HepG2 (cell line): ENCODE data around the gene MOXD1. TPM values are rescaled to one million over a fixed set of nuclear protein-coding genes. Genes with fewer than 3 reads are reported as not detected.
A peak's percentile ranks its signal among the peaks of the same experiment; 100 is the strongest.

Experiments used
- ATF7-NPFF ChIP-seq: sonication (generic); formaldehyde crosslinking; IDR thresholded peaks from 2 replicates; pipeline ENCODE4 v1.8.1; 2023; ENCODE audit warnings: mild to moderate bottlenecking, low read depth, missing genetic modification reagents, moderate library complexity
- DNMT1 ChIP-seq: sonication (generic); formaldehyde crosslinking; IDR thresholded peaks from 2 replicates; pipeline ENCODE4 v1.5.1; 2020; ENCODE audit warnings: mild to moderate bottlenecking, missing genetic modification reagents
- GABPB1 ChIP-seq: IDR thresholded peaks from 2 replicates; pipeline ENCODE4 v1.6.1; 2016; ENCODE audit warnings: mild to moderate bottlenecking, missing genetic modification reagents, moderate library complexity, missing compliant biosample characterization
- HNRNPLL ChIP-seq: fragments of 200-400 bp; formaldehyde crosslinking; IDR thresholded peaks from 2 replicates; pipeline ENCODE4 v1.6.1; 2017; ENCODE audit warnings: mild to moderate bottlenecking, low read depth, low read length; ENCODE audit not compliant: poor library complexity, severe bottlenecking
- KDM2A ChIP-seq: sonication (generic); formaldehyde crosslinking; IDR thresholded peaks from 2 replicates; pipeline ENCODE4 v1.4.0; 2020; ENCODE audit warnings: low read depth, missing genetic modification reagents, borderline replicate concordance
- KDM5B ChIP-seq: sonication (generic); formaldehyde crosslinking; IDR thresholded peaks from 2 replicates; pipeline ENCODE4 v1.4.0; 2020; ENCODE audit warnings: missing genetic modification reagents, mild to moderate bottlenecking, borderline replicate concordance
- KLF13 ChIP-seq: sonication (generic); formaldehyde crosslinking; IDR thresholded peaks from 2 replicates; pipeline ENCODE4 v1.4.0; 2020; ENCODE audit warnings: mild to moderate bottlenecking, missing genetic modification reagents
- MTF1 ChIP-seq: sonication (generic); formaldehyde crosslinking; IDR thresholded peaks from 2 replicates; pipeline ENCODE4 v1.5.0; 2020; ENCODE audit warnings: missing genetic modification reagents
- MXD1 ChIP-seq: sonication (generic); formaldehyde crosslinking; IDR thresholded peaks from 2 replicates; pipeline ENCODE4 v1.4.0; 2020; ENCODE audit warnings: mild to moderate bottlenecking, missing genetic modification reagents
- SRF ChIP-seq: IDR thresholded peaks from 2 replicates; pipeline ENCODE4 v1.6.1; 2011; ENCODE audit warnings: mild to moderate bottlenecking, low read depth, low read length, moderate library complexity
- XBP1 ChIP-seq: sonication (generic); formaldehyde crosslinking; IDR thresholded peaks from 2 replicates; pipeline ENCODE4 v1.5.0; 2020; ENCODE audit warnings: missing genetic modification reagents
- ZNF446 ChIP-seq: sonication (generic); formaldehyde crosslinking; IDR thresholded peaks from 2 replicates; pipeline ENCODE4 v1.5.0; 2020; ENCODE audit warnings: mild to moderate bottlenecking, missing genetic modification reagents
- ZNF484 ChIP-seq: sonication (generic); formaldehyde crosslinking; IDR thresholded peaks from 2 replicates; pipeline ENCODE4 v1.5.1; 2020; ENCODE audit warnings: mild to moderate bottlenecking, low read depth, missing genetic modification reagents, borderline replicate concordance
- ZNF543 ChIP-seq: sonication (generic); formaldehyde crosslinking; IDR thresholded peaks from 2 replicates; pipeline ENCODE4 v1.4.0; 2020; ENCODE audit warnings: mild to moderate bottlenecking, missing genetic modification reagents
- ZNF546 ChIP-seq: sonication (generic); formaldehyde crosslinking; conservative IDR thresholded peaks from 2 replicates; pipeline ENCODE4 v1.8.1; 2023; ENCODE audit warnings: mild to moderate bottlenecking, missing genetic modification reagents
- ZNF550 ChIP-seq: sonication (generic); formaldehyde crosslinking; IDR thresholded peaks from 2 replicates; pipeline ENCODE4 v1.4.0; 2020; ENCODE audit warnings: mild to moderate bottlenecking, missing genetic modification reagents, borderline replicate concordance
- ZNF616 ChIP-seq: sonication (generic); formaldehyde crosslinking; IDR thresholded peaks from 2 replicates; pipeline ENCODE4 v1.5.0; 2020; ENCODE audit warnings: low read depth, mild to moderate bottlenecking, missing genetic modification reagents
- ZSCAN30 ChIP-seq: sonication (generic); formaldehyde crosslinking; IDR thresholded peaks from 2 replicates; pipeline ENCODE4 v1.5.0; 2020; ENCODE audit warnings: mild to moderate bottlenecking, missing genetic modification reagents
- polyA plus RNA-seq, 8 experiments: library from polyadenylated mRNA; depleted of rRNA in 3 of 8; stranded (reverse) in 7 of 8; unstranded in 1 of 8; fragments of >200 nt; fragmentation: Illumina TruSeq in 4 of 8; extraction: Trizol in 4 of 8; gene quantifications; 2 replicates each; pipeline versions ENCODE4 v1.2.1 to v1.2.3, GENCODE V29; 2011 to 2016; ENCODE audit warnings: low read depth in 4 of 8, missing spikeins in 1 of 8, mixed read lengths in 1 of 8; ENCODE audit not compliant: insufficient read depth in 1 of 8
- total RNA-seq, 5 experiments: library from RNA; depleted of rRNA; stranded (reverse); fragments of >200 nt; fragmentation: Illumina TruSeq; extraction: Trizol; gene quantifications; 2 replicates each; pipeline ENCODE4 v1.2.3, GENCODE V29; 2016; ENCODE audit warnings: low read depth in 1 of 5
- TF ChIP-seq, protein P1 (sequence below): sonication (generic); formaldehyde crosslinking; IDR thresholded peaks from 2 replicates; pipeline ENCODE4 v1.9.0; 2022; ENCODE audit warnings: missing genetic modification reagents, mild to moderate bottlenecking, borderline replicate concordance
- TF ChIP-seq, protein P2 (sequence below): sonication (generic); formaldehyde crosslinking; IDR thresholded peaks from 2 replicates; pipeline ENCODE4 v1.5.1; 2020; ENCODE audit warnings: mild to moderate bottlenecking, missing genetic modification reagents
- TF ChIP-seq, protein P3 (sequence below): sonication (generic); formaldehyde crosslinking; IDR thresholded peaks from 2 replicates; pipeline ENCODE4 v1.4.0; 2020; ENCODE audit warnings: mild to moderate bottlenecking, missing genetic modification reagents

MOXD1 gene
- total and polyA plus RNA-seq, 2 of the 13 experiments (the other 11 are each of a cell fraction or from before 2014, with no cell fraction given), result 0.03 TPM; not detected in 1

GRCh38 chr6:132400883-132401617, at the start of gene MOXD1 (continued):
- TF ChIP-seq, protein P1, sequence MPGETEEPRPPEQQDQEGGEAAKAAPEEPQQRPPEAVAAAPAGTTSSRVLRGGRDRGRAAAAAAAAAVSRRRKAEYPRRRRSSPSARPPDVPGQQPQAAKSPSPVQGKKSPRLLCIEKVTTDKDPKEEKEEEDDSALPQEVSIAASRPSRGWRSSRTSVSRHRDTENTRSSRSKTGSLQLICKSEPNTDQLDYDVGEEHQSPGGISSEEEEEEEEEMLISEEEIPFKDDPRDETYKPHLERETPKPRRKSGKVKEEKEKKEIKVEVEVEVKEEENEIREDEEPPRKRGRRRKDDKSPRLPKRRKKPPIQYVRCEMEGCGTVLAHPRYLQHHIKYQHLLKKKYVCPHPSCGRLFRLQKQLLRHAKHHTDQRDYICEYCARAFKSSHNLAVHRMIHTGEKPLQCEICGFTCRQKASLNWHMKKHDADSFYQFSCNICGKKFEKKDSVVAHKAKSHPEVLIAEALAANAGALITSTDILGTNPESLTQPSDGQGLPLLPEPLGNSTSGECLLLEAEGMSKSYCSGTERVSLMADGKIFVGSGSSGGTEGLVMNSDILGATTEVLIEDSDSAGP (CRISPR knock-in tag), result peak; percentile 41; the same call in 1 of the 2 replicates
- no peak for TF ChIP-seq SRF
- TF ChIP-seq MTF1 (CRISPR knock-in tag), result no peak
- peak; percentile 37; the same call in 1 of the 2 replicates for TF ChIP-seq GABPB1 (CRISPR knock-in tag)
- no peak for TF ChIP-seq ZNF446 (CRISPR knock-in tag)
- no peak for TF ChIP-seq ZNF550 (CRISPR knock-in tag)
- TF ChIP-seq ZNF484, result no peak
- 0 out of 2 replicates have a peak, but pooled peaks have one; percentile 35 for TF ChIP-seq MXD1 (CRISPR knock-in tag)
- 0 out of 2 replicates have a peak, but pooled peaks have one; percentile 58 for TF ChIP-seq ATF7-NPFF (CRISPR knock-in tag)
- peak; percentile 66; the same call in 1 of the 2 replicates for TF ChIP-seq DNMT1 (CRISPR knock-in tag)
- no peak for TF ChIP-seq ZSCAN30 (CRISPR knock-in tag)
- TF ChIP-seq ZNF546 (CRISPR knock-in tag), result no peak; the same call in 1 of the 2 replicates
- TF ChIP-seq, protein P2, sequence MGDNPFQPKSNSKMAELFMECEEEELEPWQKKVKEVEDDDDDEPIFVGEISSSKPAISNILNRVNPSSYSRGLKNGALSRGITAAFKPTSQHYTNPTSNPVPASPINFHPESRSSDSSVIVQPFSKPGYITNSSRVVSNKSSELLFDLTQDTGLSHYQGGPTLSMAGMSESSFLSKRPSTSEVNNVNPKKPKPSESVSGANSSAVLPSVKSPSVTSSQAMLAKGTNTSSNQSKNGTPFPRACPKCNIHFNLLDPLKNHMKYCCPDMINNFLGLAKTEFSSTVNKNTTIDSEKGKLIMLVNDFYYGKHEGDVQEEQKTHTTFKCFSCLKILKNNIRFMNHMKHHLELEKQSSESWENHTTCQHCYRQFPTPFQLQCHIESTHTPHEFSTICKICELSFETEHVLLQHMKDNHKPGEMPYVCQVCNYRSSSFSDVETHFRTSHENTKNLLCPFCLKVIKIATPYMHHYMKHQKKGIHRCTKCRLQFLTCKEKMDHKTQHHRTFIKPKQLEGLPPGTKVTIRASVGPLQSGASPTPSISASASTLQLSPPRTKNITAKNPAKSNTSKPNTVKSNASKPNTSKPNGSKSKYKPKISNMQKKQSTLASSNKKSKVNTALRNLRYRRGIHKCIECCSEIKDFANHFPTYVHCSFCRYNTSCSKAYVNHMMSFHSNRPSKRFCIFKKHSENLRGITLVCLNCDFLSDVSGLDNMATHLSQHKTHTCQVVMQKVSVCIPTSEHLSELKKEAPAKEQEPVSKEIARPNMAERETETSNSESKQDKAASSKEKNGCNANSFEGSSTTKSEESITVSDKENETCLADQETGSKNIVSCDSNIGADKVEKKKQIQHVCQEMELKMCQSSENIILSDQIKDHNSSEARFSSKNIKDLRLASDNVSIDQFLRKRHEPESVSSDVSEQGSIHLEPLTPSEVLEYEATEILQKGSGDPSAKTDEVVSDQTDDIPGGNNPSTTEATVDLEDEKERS, result no peak
- TF ChIP-seq, protein P3, sequence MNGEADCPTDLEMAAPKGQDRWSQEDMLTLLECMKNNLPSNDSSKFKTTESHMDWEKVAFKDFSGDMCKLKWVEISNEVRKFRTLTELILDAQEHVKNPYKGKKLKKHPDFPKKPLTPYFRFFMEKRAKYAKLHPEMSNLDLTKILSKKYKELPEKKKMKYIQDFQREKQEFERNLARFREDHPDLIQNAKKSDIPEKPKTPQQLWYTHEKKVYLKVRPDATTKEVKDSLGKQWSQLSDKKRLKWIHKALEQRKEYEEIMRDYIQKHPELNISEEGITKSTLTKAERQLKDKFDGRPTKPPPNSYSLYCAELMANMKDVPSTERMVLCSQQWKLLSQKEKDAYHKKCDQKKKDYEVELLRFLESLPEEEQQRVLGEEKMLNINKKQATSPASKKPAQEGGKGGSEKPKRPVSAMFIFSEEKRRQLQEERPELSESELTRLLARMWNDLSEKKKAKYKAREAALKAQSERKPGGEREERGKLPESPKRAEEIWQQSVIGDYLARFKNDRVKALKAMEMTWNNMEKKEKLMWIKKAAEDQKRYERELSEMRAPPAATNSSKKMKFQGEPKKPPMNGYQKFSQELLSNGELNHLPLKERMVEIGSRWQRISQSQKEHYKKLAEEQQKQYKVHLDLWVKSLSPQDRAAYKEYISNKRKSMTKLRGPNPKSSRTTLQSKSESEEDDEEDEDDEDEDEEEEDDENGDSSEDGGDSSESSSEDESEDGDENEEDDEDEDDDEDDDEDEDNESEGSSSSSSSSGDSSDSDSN, result peak; percentile 65
- no peak for TF ChIP-seq ZNF616 (CRISPR knock-in tag)
- TF ChIP-seq HNRNPLL, result peak; percentile 30
- TF ChIP-seq KDM2A (CRISPR knock-in tag), result 0 out of 2 replicates have a peak, but pooled peaks have one; percentile 24
- 0 out of 2 replicates have a peak, but pooled peaks have one; percentile 17 for TF ChIP-seq KLF13 (CRISPR knock-in tag)
- no peak for TF ChIP-seq XBP1 (CRISPR knock-in tag)
- 0 out of 2 replicates have a peak, but pooled peaks have one; percentile 37 for TF ChIP-seq KDM5B (CRISPR knock-in tag)
- no peak for TF ChIP-seq ZNF543
